HS-5 (cell line): ENCODE data around the gene ARL2BP.
A peak's percentile ranks its signal among the peaks of the same experiment; 100 is the strongest.
"Not testable (repeated sequence)": the region's sequence is repeated elsewhere in the genome, so short reads cannot be mapped to it uniquely, and the experiment has no call there.

Experiments used
- DNase-seq: peaks from one replicate; pipeline ENCODE4 v3.0.0-alpha.2; 2012; ENCODE audit warnings: low read depth

The ARL2BP gene

GRCh38 chr16:57263541-57264351 is 18.7 kb downstream of the ARL2BP start:
- no peak for DNase-seq

- no peak for DNase-seq
These were observed 19.3 kb downstream of the ARL2BP start for GRCh38 chr16:57264381-57264780.

DNA sequence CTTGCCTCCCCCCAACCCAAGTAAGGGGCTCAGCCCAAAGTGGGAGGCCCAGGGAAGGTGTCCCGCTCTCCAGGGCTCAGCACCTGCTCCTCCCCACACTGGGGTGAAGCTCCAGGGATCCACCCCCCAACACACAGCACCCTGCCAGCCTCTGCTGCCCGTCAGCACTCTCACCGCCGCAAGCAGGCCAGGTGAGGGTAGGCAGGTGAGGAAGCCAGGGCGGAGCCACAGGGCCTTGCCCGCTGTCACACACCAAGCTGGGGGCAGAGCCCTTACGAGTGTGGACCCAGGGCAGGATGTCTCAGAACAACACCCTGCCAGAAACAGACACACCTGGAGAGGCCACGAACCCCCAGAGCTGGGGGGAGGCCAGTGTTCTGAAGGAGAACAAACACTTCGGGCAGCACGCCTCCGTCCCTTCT is 19.9 kb downstream of the ARL2BP start:
- DNase-seq, result no peak

DNA sequence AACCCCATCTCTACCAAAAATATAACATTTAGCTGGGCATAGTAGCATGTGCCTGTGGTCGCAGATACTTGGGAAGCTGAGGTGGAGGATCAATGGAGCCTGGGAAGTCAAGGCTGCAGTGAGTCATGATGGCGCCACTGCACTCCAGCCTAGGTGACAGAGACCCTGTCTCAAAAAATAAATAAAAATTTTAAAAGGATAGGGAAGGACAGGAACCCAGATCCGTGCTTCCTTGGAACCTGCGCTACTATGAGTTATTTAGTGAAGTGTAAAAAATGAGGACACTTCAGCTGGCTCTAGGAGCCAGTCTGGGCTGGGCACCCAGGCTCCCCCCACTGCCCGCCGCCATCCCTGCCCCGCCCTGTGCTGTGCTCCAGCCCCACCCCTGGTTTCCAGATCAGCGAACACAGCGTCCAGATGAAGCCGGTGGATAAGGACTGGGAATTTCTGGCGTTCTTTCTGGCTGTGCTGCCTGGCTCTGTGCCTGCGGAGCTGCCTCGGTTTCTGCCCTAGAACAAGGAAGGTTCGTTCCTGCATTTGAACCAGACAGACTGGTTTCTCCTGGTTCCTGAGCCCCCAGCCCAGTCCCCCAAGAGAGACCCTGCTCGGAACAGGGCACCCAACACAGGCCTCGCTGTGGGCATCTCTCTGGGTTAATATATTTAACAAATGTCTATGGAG is 20.9 kb downstream of the ARL2BP start:
- no peak for DNase-seq

DNA sequence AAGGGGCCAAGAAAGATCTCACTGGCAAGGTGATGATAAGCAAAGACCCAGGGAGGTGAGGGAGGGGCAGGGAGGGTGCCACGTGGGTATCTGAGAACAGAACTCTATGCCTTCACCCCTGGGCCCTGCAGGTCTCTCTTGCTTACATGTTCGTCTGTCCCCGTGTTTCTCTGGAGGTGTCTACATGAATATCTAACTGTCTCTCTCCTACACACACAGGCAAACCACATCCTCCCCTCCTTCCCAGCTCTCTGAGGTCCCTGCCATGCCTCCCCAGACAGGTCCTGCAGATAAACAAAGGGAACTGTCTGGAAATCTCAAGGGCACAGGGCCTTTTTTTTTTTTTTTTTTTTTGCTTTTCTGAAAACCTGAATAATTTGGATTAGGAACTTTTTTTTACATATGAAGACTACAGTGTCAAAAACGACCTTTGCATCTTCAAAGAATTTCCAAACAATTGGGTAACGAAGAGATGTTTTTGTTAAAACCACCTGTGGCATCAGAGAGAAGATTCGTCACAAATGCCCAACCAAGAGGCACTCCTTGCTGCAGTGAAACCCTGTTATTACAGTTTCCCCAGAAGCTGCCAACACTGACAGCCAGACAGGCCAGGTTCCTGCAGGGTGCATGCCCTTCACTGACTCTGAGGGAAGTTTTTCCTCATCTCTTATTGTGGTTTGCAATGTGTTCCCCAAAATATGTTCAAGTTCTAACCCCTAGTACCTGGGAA is 21.6 kb downstream of the ARL2BP start:
- DNase-seq, result no peak

DNA sequence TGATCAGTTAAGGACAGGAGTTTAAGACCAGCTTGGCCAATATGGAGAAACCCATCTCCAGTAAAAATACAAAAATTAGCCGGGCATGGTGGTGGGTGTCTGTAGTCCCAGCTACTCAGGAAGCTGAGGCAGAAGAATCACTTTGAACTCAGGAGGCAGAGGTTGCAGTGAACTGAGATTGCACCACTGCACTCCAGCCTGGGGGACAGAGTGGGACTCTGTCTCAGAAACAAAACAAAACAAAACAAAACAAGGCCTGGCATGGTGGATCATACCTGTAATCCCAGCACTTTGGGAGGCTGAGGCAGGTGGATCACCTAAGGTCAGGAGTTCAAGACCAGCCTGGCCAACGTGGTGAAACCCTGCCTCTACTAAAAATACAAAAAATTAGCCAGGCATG is 22.3 kb downstream of the ARL2BP start:
- DNase-seq, result not testable (repeated sequence)

DNA sequence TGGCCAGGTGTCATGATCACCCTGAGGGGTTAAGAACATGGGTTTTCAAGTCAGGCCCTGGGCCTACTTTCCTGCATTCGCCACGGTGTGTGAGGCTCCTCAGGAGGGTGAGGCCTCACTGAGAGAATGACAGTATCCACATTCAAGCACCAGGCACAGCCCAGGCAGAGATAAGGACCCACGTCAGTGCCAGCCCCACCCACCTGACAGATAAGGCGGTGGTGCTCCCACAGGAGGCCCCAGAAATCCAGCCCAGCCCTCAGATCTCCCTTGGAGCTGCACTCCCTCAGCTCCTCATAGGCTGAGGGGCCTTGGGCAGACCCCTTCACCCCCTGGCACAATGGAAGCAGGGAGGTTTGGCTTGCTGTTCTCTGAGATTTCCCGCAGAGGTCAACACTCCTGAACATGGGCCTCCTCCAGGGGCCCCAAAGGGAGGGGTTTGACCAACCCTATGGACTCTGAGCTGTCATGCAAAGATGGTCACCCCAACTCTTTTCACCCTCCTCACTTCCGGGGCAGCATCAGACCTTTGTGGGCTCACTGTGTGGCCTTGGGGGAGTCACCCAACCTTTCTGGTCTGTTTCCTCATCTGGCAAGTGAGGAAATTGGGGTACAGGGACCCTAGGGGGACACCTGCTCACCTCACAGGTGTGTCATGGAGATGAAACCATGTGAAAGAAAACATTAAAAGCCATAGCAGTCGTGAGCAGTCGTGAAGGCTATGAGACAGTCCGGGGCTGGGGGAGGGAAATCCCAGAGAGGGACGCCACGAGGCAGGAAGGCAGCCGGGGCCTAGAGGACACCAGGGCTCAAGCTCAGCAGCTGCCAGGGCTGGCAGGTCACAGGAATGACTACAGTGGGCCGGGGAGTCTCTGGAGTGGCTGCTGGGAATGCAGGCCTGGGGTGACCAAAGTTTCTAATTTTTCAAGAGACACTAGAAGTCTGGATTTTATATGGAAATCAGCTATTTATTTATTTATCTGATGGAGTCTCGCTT is 24.0 kb downstream of the ARL2BP start:
- no peak for DNase-seq

DNA sequence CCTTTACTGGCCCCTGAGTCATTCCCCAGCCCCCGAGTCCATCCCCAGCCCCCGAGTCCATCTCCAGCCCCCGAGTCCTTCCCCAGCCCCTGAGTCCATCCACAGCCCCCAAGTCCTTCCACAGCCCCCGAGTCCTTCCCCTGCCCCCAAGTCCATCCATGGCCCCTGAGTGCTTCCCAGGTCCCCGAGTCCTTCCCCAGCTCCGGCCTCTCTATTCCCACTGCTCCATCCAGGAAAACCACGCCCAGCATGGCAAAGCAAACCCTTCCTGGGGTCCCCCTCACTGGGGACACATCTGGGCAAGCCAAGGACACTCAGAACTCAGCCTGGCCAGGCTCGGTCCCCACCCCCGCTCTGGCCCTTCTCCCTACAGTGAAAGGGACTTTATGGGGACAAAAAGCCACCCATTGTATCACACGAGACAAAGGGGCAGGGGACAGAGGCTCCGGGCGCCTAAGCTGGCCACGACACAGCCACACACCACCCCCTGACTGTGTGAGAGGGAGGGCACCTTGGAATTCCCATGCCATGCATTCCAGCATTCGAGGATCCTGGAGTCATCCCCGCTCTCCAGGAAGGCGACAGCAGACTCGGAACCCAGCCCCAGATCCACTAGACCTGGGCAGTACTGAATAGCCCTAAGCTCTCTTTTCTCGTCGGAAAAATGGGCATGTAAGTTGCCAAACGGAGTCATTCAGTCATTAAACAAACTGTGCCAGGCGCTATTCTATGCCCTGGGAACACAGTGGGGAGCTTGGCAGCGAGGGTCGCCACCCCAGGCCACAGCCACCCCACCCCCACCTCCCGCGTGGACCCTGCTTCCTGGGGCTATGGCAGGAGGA is 25.4 kb downstream of the ARL2BP start:
- DNase-seq, result no peak

GRCh38 chr16:57271063-57271345 is 25.9 kb downstream of the ARL2BP start:
- DNase-seq, result no peak

DNA sequence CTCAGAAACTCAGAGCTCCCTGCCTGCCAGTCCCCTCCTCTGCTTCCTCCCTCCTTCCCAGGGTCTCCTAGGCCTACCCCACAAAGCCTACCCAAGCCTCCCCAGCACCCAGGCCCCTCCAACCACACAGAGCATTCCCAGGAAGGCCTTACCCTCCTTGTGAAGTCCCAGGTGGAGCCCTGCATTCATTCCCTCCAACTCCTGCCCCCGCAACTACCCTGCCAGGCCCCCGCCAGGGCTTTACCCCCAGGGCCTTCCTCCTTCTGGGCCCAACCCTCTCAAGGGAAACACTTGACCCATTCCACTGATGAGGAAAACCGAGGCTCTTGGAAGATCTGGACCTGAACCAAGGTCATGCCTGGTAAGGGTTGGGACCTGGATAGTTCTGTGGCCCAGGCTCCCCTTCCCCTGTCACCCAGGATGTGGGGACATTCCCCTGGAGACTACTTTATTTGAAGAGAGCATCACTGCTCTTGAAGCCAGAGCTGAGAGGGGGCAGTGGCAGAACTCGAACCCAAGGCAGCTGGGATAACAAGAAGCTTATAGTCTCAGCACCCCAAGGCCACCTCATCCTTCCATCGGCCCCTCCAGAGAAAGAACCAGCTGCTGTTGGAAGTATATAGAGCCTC is 26.9 kb downstream of the ARL2BP start:
- no peak for DNase-seq

GRCh38 chr16:57273359-57273758 is 28.3 kb downstream of the ARL2BP start:
- DNase-seq, result no peak

DNA sequence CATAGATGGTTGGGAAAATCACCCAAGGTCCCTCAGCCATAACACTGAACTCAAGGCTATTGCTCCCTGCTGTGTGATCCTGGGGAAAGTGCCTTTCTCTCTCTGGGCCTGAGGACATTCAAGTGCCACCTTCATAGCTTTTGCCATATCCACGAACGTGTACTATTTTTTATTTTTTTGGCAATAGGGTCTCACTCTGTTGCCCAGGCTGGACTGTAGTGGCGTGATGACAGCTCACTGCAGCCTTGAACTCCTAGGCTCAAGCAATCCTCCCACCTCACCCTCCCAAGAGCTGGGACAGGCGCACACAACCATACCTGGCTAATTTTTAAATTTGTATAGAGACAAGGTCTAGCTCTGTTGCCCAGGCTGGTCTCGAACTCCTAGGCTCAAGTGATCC is 28.8 kb downstream of the ARL2BP start:
- no peak for DNase-seq

GRCh38 chr16:57275946-57276345 is 30.9 kb downstream of the ARL2BP start:
- not testable (repeated sequence) for DNase-seq

DNA sequence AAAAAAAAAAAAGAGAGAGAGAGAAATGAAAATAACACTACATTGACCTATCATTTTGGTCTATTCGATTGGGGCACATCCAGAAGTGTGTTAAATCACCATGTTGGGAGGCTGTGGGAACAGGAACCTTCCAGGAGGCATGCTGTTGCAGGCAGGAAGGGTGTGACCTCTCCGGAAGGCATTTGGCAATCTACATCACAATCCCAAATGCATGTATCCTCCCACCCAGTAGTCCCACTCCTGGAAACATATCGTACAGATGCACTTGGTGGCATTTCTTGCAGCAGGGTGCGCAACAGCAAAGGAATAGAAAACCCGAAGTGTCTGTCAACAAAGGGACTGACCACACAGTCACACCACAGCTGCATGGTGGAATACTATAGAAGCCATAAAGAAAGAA is 31.5 kb downstream of the ARL2BP start:
- DNase-seq, result no peak

DNA sequence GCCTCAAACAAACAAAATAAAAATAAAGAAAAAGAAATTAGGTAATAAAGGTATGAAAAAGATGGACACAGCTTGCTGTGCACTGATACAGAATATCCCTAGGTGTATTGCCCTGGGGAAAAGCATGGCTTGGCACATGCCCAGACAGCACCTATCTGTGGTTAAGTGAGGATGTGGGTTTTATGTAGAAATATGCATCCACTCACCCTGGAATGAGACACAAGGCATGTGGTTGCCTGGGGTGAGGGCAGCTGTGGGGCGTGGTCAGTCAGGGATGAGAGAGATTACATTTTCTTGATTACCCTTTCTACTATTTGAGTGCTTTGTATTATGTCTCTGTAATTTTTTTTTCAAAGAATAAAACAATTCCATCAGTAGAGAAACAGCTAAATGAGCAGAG is 32.5 kb downstream of the ARL2BP start:
- peak; percentile 79 for DNase-seq

- no peak for DNase-seq
These were observed 33.4 kb downstream of the ARL2BP start for GRCh38 chr16:57278494-57278893.

DNA sequence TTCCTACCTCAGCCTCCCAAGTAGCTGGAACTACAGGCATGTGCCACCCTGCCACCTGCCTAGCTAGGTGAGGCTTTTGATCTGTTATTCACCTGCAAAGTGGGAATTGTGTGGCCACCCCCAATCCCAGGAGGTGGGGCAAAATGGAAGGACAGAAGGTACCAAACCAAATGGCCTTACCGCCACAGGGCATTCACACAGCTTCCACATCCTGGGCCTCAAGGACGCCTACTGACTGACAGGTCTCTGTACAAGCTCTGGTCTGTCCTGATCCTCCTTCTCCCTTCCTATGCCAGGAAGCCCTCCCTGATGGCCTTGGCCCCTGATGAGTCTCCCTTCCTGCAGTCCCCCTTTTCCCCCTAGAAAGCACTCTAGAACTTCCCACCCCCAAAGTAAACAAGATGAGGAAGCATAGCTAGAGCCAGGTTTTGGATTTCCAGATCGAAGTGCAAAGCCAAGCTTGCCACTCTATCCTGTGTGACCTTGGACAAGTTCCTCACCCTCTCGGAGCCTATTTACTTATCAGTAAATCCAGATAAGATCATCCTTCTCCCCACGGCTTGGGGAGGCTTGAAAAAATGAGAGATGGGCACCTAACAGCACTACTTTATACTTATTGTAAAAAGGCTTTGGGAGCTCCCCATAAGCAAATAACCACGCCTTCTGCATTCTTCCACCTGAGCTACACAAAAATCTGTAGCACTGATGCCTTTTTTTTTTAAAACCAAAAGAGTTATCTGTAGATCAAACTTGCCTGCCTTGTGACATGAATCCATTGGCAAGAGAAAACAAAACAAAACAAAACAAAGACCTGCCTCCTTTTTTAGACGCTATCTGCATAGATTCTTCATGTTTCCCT is 35.0 kb downstream of the ARL2BP start:
- DNase-seq, result no peak

- DNase-seq, result no peak
These were observed 36.7 kb downstream of the ARL2BP start for GRCh38 chr16:57281791-57282190.

DNA sequence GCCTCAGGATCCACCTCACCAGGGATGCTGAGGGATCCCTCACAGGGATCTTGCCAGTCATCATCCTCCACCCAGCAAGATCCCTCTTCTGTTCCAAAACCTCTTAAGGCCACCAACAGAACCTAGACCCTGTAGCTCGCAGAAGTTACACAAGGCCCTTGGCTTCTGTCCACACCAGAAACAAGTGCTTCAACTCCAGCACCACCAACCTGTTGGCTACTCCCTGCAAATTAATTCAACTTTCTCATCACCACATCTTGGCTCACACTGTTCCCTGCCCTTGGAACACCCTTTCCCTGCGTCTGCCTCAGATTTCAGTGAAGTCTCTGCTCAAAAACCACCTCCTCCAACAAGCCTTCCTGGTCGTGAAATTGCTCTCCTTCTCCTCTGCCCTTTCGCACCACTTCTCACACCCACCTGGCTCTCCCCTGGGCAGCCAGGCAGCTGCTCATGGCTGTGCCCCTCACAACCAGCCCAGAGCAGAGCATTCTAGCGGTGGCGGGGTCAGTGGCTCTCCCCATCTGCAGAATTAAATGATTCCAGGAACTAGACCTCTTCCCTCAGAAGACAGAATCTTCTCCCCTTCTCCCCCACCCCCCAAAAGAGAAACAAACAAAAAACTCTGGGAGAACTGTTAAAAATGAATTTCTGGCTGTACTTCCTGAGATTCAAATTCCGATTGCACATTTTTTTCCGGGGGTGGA is 37.6 kb downstream of the ARL2BP start:
- no peak for DNase-seq
